HepG2 (cell line): Measurements from ENCODE around the gene LBX2. TPM values are rescaled to one million over a fixed set of nuclear protein-coding genes. Genes with fewer than 3 reads are reported as not detected.

Experiments
- E2F5 ChIP-seq: sonication (generic); formaldehyde crosslinking; conservative IDR thresholded peaks from 2 replicates; pipeline ENCODE4 v1.4.0; 2020; ENCODE audit warnings: missing genetic modification reagents
- FOXO4 ChIP-seq: sonication (generic); formaldehyde crosslinking; conservative IDR thresholded peaks from 2 replicates; pipeline ENCODE4 v1.8.1; 2023; ENCODE audit warnings: missing genetic modification reagents
- HBP1 ChIP-seq: IDR thresholded peaks from 2 replicates; pipeline ENCODE4 v1.6.1; 2016; ENCODE audit warnings: low read depth, control low read depth
- HNRNPL ChIP-seq: fragments of 200-400 bp; formaldehyde crosslinking; IDR thresholded peaks from 2 replicates; pipeline ENCODE4 v1.6.1; 2017; ENCODE audit warnings: mild to moderate bottlenecking, low read depth, low read length
- PHF8 ChIP-seq: sonication (generic); formaldehyde crosslinking; IDR thresholded peaks from 2 replicates; pipeline ENCODE4 v1.5.0; 2020; ENCODE audit warnings: missing genetic modification reagents
- STAT6 ChIP-seq: sonication (generic); formaldehyde crosslinking; IDR thresholded peaks from 2 replicates; pipeline ENCODE4 v1.4.0; 2020; ENCODE audit warnings: missing genetic modification reagents, mild to moderate bottlenecking, borderline replicate concordance
- ZNF253 ChIP-seq: sonication (generic); formaldehyde crosslinking; IDR thresholded peaks from 2 replicates; pipeline ENCODE4 v1.8.0; 2022; ENCODE audit warnings: mild to moderate bottlenecking, missing genetic modification reagents, borderline replicate concordance
- ZNF503 ChIP-seq: sonication (generic); formaldehyde crosslinking; IDR thresholded peaks from 2 replicates; pipeline ENCODE4 v1.4.0; 2020; ENCODE audit warnings: missing genetic modification reagents
- ZNF792 ChIP-seq: IDR thresholded peaks from 2 replicates; pipeline ENCODE4 v1.6.1; 2016
- ZNF83 ChIP-seq: sonication (generic); formaldehyde crosslinking; IDR thresholded peaks from 2 replicates; pipeline ENCODE4 v1.4.0; 2020; ENCODE audit warnings: missing genetic modification reagents, mild to moderate bottlenecking, borderline replicate concordance
- ZSCAN29 ChIP-seq: sonication (generic); formaldehyde crosslinking; conservative IDR thresholded peaks from 2 replicates; pipeline ENCODE4 v1.4.0; 2020; ENCODE audit warnings: mild to moderate bottlenecking, missing genetic modification reagents
- polyA plus RNA-seq, 8 experiments: library from polyadenylated mRNA; depleted of rRNA in 3 of 8; stranded (reverse) in 7 of 8; unstranded in 1 of 8; fragments of >200 nt; fragmentation: Illumina TruSeq in 4 of 8; extraction: Trizol in 4 of 8; gene quantifications; 2 replicates each; pipeline versions ENCODE4 v1.2.1 to v1.2.3, GENCODE V29; 2011 to 2016; ENCODE audit warnings: low read depth in 4 of 8, missing spikeins in 1 of 8, mixed read lengths in 1 of 8; ENCODE audit not compliant: insufficient read depth in 1 of 8
- total RNA-seq, 5 experiments: library from RNA; depleted of rRNA; stranded (reverse); fragments of >200 nt; fragmentation: Illumina TruSeq; extraction: Trizol; gene quantifications; 2 replicates each; pipeline ENCODE4 v1.2.3, GENCODE V29; 2016; ENCODE audit warnings: low read depth in 1 of 5
- TF ChIP-seq, protein P1 (sequence below): sonication (generic); formaldehyde crosslinking; IDR thresholded peaks from 2 replicates; pipeline ENCODE4 v1.5.0; 2020; ENCODE audit warnings: missing genetic modification reagents, mild to moderate bottlenecking, borderline replicate concordance
- TF ChIP-seq, protein P2 (sequence below): sonication (generic); formaldehyde crosslinking; IDR thresholded peaks from 2 replicates; pipeline ENCODE4 v1.4.0; 2020; ENCODE audit warnings: low read depth, mild to moderate bottlenecking, missing genetic modification reagents
- TF ChIP-seq, protein P3 (sequence below): sonication (generic); formaldehyde crosslinking; IDR thresholded peaks from 2 replicates; pipeline ENCODE4 v1.4.0; 2020; ENCODE audit warnings: mild to moderate bottlenecking, missing genetic modification reagents

LBX2 gene
- total and polyA plus RNA-seq, 2 of the 13 experiments (the other 11 are each of a cell fraction or from before 2014, with no cell fraction given): 6.4 to 8.1 TPM

DNA sequence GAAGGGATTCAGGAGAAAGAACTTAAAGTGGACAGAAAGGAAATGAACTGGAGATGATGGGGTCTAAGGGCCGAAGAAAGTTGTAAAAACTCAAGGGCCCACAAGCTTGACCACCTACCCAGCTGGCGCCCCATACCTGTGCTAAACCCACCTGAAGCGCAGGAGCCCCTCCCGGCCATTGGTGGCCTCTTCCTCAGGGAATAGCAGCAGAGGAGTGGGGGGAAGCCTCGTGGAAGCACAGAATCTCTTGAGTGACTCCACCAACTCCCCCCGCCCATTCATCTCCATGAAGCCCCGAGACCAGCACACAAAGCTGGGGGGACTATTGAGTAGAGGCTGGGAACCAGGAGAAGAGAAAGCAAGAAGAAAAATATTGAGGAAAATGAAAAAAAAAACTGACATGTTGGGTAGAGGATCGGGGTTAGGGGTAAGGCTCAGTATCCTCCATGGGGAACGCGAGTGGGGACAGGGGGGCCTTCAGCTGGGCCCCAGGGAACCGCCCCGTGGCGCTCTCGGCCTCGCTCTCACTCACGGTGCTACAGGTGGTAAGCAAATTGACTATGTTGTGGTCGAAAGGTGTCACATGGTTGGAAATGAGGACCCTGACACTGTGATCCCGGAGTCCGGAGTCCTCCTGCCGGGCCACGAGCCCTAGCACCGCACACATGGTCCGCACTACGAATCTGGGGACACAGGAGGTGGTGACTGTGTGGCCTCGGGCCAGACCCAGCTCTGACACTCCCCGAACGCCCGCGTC lies 29.4 kb upstream of the LBX2 start (continued):
- no peak for TF ChIP-seq STAT6 (CRISPR knock-in tag)
- no peak for TF ChIP-seq HBP1 (CRISPR knock-in tag)
- 0 out of 2 replicates have a peak, but pooled peaks have one; percentile 66 for TF ChIP-seq ZNF253 (CRISPR knock-in tag)
- TF ChIP-seq, protein P1, sequence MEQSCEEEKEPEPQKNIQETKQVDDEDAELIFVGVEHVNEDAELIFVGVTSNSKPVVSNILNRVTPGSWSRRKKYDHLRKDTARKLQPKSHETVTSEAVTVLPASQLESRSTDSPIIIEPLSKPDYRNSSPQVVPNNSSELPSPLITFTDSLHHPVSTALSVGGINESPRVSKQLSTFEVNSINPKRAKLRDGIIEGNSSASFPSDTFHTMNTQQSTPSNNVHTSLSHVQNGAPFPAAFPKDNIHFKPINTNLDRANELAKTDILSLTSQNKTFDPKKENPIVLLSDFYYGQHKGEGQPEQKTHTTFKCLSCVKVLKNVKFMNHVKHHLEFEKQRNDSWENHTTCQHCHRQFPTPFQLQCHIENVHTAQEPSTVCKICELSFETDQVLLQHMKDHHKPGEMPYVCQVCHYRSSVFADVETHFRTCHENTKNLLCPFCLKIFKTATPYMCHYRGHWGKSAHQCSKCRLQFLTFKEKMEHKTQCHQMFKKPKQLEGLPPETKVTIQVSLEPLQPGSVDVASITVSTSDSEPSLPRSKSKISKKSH: peak; percentile 79; the same call in 1 of the 2 replicates
- no peak for TF ChIP-seq ZSCAN29
- 0 out of 2 replicates have a peak, but pooled peaks have one; percentile 22 for TF ChIP-seq ZNF83 (CRISPR knock-in tag)
- 0 out of 2 replicates have a peak, but pooled peaks have one; percentile 27 for TF ChIP-seq FOXO4 (CRISPR knock-in tag)
- 0 out of 2 replicates have a peak, but pooled peaks have one; percentile 0 for TF ChIP-seq ZNF792 (CRISPR knock-in tag)
- TF ChIP-seq ZNF503 (CRISPR knock-in tag): no peak
- TF ChIP-seq, protein P2, sequence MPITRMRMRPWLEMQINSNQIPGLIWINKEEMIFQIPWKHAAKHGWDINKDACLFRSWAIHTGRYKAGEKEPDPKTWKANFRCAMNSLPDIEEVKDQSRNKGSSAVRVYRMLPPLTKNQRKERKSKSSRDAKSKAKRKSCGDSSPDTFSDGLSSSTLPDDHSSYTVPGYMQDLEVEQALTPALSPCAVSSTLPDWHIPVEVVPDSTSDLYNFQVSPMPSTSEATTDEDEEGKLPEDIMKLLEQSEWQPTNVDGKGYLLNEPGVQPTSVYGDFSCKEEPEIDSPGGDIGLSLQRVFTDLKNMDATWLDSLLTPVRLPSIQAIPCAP: no peak
- TF ChIP-seq PHF8: no peak
- TF ChIP-seq E2F5 (CRISPR knock-in tag): no peak
- TF ChIP-seq, protein P3, sequence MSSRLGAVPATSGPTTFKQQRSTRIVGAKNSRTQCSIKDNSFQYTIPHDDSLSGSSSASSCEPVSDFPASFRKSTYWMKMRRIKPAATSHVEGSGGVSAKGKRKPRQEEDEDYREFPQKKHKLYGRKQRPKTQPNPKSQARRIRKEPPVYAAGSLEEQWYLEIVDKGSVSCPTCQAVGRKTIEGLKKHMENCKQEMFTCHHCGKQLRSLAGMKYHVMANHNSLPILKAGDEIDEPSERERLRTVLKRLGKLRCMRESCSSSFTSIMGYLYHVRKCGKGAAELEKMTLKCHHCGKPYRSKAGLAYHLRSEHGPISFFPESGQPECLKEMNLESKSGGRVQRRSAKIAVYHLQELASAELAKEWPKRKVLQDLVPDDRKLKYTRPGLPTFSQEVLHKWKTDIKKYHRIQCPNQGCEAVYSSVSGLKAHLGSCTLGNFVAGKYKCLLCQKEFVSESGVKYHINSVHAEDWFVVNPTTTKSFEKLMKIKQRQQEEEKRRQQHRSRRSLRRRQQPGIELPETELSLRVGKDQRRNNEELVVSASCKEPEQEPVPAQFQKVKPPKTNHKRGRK (CRISPR knock-in tag): peak; percentile 14; the same call in 1 of the 2 replicates
- no peak for TF ChIP-seq HNRNPL
